ENCODE data around the gene RFX2.

RFX2 gene

DNA sequence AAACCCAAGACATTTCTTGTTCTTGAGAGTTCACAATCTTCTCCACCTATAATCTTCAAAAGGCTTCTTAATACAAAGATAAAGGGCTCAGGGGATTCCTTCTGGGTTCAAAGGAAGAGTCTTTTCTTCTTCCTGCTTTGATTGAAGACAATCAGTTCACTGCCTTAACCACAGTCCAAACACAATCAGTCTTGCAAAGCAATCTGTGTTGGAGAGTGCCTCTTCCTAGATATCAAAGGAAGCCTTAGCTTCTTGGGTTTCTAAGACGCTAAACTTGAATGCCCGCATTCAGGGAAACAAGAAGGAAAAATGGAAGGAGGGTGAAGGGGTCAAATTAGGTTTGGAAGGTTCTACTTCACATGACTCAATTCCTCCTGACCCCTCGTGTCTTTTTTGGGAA, 159.6 kb downstream of the RFX2 start:
- no peak for DNase-seq

DNA sequence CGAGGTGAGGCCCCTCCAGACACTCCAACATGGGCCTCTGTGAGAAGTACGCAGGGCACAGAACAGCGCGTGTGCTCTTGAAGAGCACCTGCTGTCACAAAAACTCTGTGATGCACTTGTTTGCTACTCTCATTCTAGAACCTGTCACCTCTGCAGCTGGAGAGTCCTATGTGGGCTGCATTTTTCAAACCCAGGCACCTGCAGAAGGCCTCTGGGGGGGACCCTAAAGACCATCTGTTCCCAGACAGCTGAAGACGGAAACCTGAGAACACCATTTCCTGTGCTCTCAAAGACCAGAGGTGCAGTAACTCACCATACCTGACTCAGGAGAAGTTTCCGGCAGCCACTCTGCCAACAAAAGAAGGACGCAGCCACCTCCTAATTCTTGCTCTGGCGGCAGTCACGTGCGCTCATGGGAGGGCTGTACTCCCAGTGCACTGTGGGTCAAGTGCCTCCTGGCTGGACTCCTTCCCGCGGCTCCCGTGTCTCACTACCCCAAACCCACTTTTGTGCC, 160.5 kb downstream of the RFX2 start:
- DNase-seq, result peak; percentile 42

DNA sequence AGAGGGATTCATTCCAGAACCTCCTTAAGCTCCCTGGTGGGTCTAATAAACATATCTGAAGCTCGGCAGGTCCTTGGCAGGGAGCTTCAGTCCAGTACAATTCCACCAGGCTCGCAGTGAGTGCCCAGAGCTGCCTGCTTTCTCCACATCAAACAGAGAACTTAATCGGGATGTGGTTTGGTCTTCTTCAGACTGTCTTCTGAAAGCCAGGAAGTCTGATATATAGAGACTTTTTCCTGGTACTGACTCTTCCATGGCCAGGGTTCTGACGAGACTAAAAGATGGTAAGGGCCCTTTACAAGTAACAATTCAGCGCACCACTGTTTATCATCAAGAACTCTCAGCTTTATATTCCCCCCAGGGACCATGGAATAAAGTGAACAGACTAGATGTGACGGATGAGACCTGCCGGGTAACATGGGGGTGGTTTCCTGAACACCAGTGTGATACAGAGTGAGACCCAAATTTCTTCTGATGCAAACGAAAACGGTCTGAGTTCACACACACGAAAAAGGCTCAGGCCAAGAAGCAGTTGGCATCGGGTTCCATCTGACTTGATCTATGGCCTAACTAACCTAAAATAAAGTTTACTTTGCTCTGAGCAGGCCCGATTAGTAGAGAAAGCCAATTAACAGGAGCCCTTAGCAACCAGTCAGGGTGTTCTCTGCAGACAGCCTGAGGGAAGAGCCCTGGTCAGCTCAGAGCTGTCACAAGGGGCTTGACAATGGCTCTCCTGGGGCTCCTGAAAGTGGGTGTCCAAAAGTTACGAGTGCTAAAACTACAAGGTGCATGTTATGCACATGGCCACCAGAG, 161.3 kb downstream of the RFX2 start:
- peak; percentile 30 for DNase-seq

DNA sequence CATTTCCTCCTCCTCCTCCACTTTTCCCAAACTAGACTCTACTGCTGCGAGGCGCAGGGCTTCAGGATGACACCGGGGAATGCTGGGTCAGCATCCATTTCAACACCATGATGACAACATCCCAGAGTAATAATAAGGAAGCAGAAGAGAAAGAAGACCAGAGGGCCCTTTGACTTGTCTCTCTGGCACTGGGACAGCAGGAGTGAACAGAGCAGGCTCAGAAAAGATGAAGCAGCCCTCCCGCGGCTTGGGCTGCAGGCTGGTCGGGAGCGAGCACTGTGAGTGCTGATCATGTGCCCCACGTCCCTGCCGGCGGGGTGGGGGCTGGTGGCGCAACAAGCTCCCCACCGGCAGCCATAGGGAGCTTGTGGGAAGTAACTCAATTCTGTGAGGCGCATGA, 162.9 kb downstream of the RFX2 start:
- DNase-seq, result no peak

DNA sequence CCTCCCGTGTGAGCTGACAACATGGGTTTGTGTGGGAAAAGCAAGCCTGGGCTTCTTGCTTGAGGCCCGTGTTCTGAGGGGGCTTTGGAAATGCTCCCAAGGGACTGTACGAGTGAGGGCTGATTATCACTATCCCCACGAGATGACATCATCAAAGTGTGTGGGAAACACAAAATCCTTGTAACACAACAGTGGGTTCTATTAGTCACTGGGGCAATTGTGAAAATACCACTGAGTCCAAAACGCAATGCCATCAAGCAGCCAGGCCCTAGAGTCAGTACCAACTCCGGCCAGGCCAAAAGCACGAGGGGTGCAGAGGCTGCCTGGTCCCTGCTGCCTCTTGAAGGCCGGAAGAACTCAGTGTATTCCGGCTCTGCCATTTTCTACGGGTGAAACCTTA, 166.7 kb downstream of the RFX2 start:
- no peak for DNase-seq

Measured in CD4-positive, alpha-beta T cell treated with Interleukin-12 subunit alpha and Interleukin-12 subunit beta, for 1 hour (primary cell).